Measurements from ENCODE around the gene SLC39A8.

GRCh38 chr4:102218656-102219055 lies 126.6 kb downstream of the SLC39A8 start:
- no peak for TF ChIP-seq CTCF (IDR thresholded peaks at IDR 0.05; ENCODE audit: low read depth, low read length, poor library complexity, severe bottlenecking)
- no peak for TF ChIP-seq EZH2phosphoT487 (IDR thresholded peaks at IDR 0.05; ENCODE audit: borderline replicate concordance, low read length)

Data from DOHH2 (cell line).